ENCODE data around the gene SMU1. TPM values are rescaled to one million over a fixed set of nuclear protein-coding genes. Genes with fewer than 3 reads are reported as not detected.

Gene SMU1
- total and polyA plus RNA-seq, 2 donors (not counting 3 experiments of a cell fraction or from before 2014, with no cell fraction given), result 8.5 to 21.7 TPM

GRCh38 chr9:33097192-33097591 is 20.7 kb upstream of the SMU1 start:
- dilution Hi-C loops (cut with MboI; ENCODE audit: extremely low pct_ligation_motif_present, low sequenced_read_pairs), result no loop called here
- Histone ChIP-seq H3K9ac (replicated peaks; ENCODE audit: extremely low read depth, insufficient read depth, low read length) (no peak overlapping the region), H3K4me3 (replicated peaks in 1 of 3; ENCODE audit: insufficient read depth in 1 of 3, low read depth in 1 of 3, low read length in 3 of 3) (no peak overlapping the region), H2AFZ (ENCODE audit: low read depth, low read length) (no peak overlapping the region), H3K36me3 (ENCODE audit: control insufficient read depth in 2 of 2, extremely low read depth in 1 of 2, insufficient read depth in 2 of 2, low read length in 2 of 2) (no peaks in the 10 kb centered on the region), H3K4me1 (ENCODE audit: control insufficient read depth, extremely low read depth, insufficient read depth, low read length) (peaks cover 9% of the 10 kb centered on the region), H4K20me1 (replicated peaks; ENCODE audit: control insufficient read depth, extremely low read depth, insufficient read depth, low read length) (no peaks in the 10 kb centered on the region), H3K27me3 (ENCODE audit: control insufficient read depth in 2 of 2, insufficient read depth in 2 of 2, low read length in 2 of 2) (no peaks in the 10 kb centered on the region), H3K79me2 (ENCODE audit: control insufficient read depth, insufficient read depth, low read length) (no peaks in the 10 kb centered on the region), H3K9me1 (replicated peaks; ENCODE audit: control insufficient read depth, extremely low read depth, insufficient read depth, low read length) (no peaks in the 10 kb centered on the region), H3K9me3 (replicated peaks; ENCODE audit: control insufficient read depth, insufficient read depth, low read length) (no peaks in the 10 kb centered on the region), H3K4me2 (ENCODE audit: insufficient read depth, low read length) (no peak overlapping the region), H3K27ac (ENCODE audit: insufficient read depth, low read depth, low read length) (no peak overlapping the region)
- ChIA-PET CTCF (no interaction called here), POLR2A (no interaction called here)
- DNase-seq (ENCODE audit: low read depth, low spot score) (no peak), FAIRE-seq (no peak)
- BruUV-seq (replicated peaks), result no TSS peak
- TF ChIP-seq POLR2A (IDR thresholded peaks at IDR 0.05; ENCODE audit: low read depth, low read length), result no peak
- TF ChIP-seq FOS (IDR thresholded peaks at IDR 0.05; ENCODE audit: borderline replicate concordance, insufficient read depth, low read length), result no peak
- TF ChIP-seq CTCF (IDR thresholded peaks at IDR 0.05; ENCODE audit: extremely low read depth in 1 of 2, insufficient read depth in 1 of 2, low read depth in 1 of 2, low read length in 2 of 2), result no peak
- no peak for TF ChIP-seq EZH2 (IDR thresholded peaks at IDR 0.05; ENCODE audit: borderline replicate concordance, low read depth, low read length, severe bottlenecking)
- no peak for TF ChIP-seq POLR2AphosphoS5 (IDR thresholded peaks at IDR 0.05; ENCODE audit: insufficient read depth, low read depth, low read length)
- TF ChIP-seq MYC (IDR thresholded peaks at IDR 0.05; ENCODE audit: low read depth, low read length), result no peak
- intact Hi-C loops (cut with micrococcal nuclease), result no loop called here

GRCh38 chr9:33092634-33093033 is 16.2 kb upstream of the SMU1 start:
- H3K4me2 ChIP-seq (ENCODE audit: insufficient read depth, low read length), result peak overlapping the region; percentile 40
- DNase-seq (ENCODE audit: low read depth, low spot score) (peak; percentile 19), FAIRE-seq (no peak)
- H3K9me1 ChIP-seq (replicated peaks; ENCODE audit: control insufficient read depth, extremely low read depth, insufficient read depth, low read length), result no peaks in the 10 kb centered on the region
- peaks cover 9% of the 10 kb centered on the region for H3K4me1 ChIP-seq (ENCODE audit: control insufficient read depth, extremely low read depth, insufficient read depth, low read length)
- no peaks in the 10 kb centered on the region for H3K27me3 ChIP-seq (ENCODE audit: control insufficient read depth in 2 of 2, insufficient read depth in 2 of 2, low read length in 2 of 2)
- peak overlapping the region in 1 of 3 experiments; percentile 36 for H3K4me3 ChIP-seq (replicated peaks in 1 of 3; ENCODE audit: insufficient read depth in 1 of 3, low read depth in 1 of 3, low read length in 3 of 3)
- POLR2A ChIA-PET, result no interaction called here
- H3K36me3 ChIP-seq (ENCODE audit: control insufficient read depth in 2 of 2, extremely low read depth in 1 of 2, insufficient read depth in 2 of 2, low read length in 2 of 2), result no peaks in the 10 kb centered on the region
- H4K20me1 ChIP-seq (replicated peaks; ENCODE audit: control insufficient read depth, extremely low read depth, insufficient read depth, low read length), result no peaks in the 10 kb centered on the region
- no TSS peak for BruUV-seq (replicated peaks)
- intact Hi-C loops (cut with micrococcal nuclease), result no loop called here
- CTCF ChIA-PET, result no interaction called here
- no peaks in the 10 kb centered on the region for H3K79me2 ChIP-seq (ENCODE audit: control insufficient read depth, insufficient read depth, low read length)
- dilution Hi-C loops (cut with MboI; ENCODE audit: extremely low pct_ligation_motif_present, low sequenced_read_pairs), result no loop called here
- TF ChIP-seq GATA2 (IDR thresholded peaks at IDR 0.05; ENCODE audit: insufficient read depth, insufficient read length, low read depth, low read length), result peak; percentile 31
- TF ChIP-seq POLR2A (IDR thresholded peaks at IDR 0.05; ENCODE audit: low read depth, low read length), result no peak
- no peak for TF ChIP-seq EZH2 (IDR thresholded peaks at IDR 0.05; ENCODE audit: borderline replicate concordance, low read depth, low read length, severe bottlenecking)
- no peak for TF ChIP-seq CTCF (IDR thresholded peaks at IDR 0.05; ENCODE audit: extremely low read depth in 1 of 2, insufficient read depth in 1 of 2, low read depth in 1 of 2, low read length in 2 of 2)
- TF ChIP-seq POLR2AphosphoS5 (IDR thresholded peaks at IDR 0.05; ENCODE audit: insufficient read depth, low read depth, low read length), result no peak
- TF ChIP-seq MYC (IDR thresholded peaks at IDR 0.05; ENCODE audit: low read depth, low read length), result no peak
- TF ChIP-seq, protein P1, sequence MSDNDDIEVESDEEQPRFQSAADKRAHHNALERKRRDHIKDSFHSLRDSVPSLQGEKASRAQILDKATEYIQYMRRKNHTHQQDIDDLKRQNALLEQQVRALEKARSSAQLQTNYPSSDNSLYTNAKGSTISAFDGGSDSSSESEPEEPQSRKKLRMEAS (IDR thresholded peaks at IDR 0.05; ENCODE audit: insufficient read depth, insufficient read length), result no peak
- TF ChIP-seq FOS (IDR thresholded peaks at IDR 0.05; ENCODE audit: borderline replicate concordance, insufficient read depth, low read length), result peak; percentile 58
- peak; percentile 36 for TF ChIP-seq JUN (IDR thresholded peaks at IDR 0.05; ENCODE audit: borderline replicate concordance, insufficient read depth, insufficient read length, low read depth)
- H3K9me3 ChIP-seq (replicated peaks; ENCODE audit: control insufficient read depth, insufficient read depth, low read length), result no peaks in the 10 kb centered on the region
- no peak overlapping the region for H2AFZ ChIP-seq (ENCODE audit: low read depth, low read length)
- H3K9ac ChIP-seq (replicated peaks; ENCODE audit: extremely low read depth, insufficient read depth, low read length), result no peak overlapping the region
- H3K27ac ChIP-seq (ENCODE audit: insufficient read depth, low read depth, low read length), result no peak overlapping the region

All from endothelial cell of umbilical vein (primary cell).